GM19468 (cell line): ENCODE measurements around the gene DEGS2.

Experiments used
- ATAC-seq: cut with Tn5 transposase; IDR thresholded peaks from one replicate; pipeline ENCODE4 v1.9.1; 2021; ENCODE audit warnings: mild to moderate bottlenecking, moderate library complexity, moderate number of reproducible peaks; ENCODE audit not compliant: unreplicated experiment; ENCODE audit errors: extremely low read depth

The DEGS2 gene

DNA sequence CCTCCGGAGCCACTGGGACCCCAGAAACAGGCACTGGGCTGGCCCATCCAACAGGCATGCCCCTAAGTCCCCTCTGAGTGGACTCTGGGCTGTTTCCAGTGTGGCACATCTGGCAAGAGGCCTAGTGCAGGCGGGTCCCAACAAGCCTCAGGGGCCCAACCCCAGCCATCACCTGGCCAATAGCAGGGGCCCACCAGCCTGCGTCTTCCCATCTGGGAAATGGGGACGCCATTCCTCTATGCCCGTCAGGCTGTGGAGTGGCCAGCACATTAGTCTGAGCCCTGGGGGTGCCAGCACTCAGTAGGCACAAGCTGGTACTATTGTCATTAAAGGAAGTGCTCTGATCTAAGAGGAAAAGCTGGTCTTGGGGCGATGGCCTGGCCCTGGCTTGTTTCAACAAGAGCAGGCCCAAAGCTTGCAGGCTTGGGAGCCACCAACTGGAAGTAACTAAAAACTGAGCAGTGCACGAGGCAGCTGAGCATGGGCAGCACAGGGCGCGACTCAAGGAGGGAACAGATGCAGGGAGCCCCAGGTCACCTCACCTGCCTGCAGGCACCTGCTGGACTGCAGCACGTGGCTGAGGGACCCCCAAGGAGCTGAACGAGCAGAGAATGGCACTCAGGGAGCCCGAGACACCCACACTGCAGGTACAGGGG lies 8.4 kb downstream of the DEGS2 start:
- no peak for ATAC-seq

DNA sequence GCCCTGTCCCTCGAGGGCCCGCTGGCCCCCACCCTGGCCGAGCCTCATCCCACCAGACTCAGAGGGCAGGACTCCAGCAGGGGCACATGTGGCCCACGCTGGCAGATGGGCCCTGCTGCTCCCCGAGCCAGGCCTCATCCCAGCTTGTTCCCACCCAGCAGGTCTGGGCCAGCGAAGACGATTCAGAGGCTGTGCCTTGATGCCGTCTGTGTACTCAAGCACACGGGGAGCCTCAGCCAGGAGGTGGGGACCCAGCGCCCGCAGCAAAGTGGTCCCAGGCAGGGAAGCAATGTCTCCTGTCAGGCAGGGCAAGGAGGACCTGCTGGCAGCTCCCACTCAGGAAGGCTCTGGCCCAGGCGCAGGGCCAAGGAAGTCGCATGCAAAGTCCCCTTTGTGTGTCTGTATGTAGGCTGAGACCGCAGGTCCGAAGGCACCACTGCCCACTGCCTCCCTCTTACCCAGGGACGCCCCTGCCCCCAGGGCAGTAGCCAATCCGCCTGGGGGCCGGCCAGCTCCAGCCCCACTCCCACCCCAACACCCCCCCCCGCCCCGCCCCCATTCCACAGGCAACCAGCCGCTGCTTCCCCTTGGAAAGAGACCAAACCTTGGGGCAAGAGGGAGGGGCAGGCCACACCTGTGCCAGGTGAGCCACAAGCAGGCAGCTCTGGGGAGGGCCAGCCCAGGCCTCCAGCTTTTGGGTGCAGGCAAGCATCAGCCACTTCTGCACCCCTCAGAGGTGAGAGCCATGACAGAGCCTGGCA lies 9.4 kb downstream of the DEGS2 start:
- no peak for ATAC-seq

GRCh38 chr14:100148837-100149731 lies 10.4 kb downstream of the DEGS2 start:
- ATAC-seq: no peak

- no peak for ATAC-seq
These were observed 11.6 kb downstream of the DEGS2 start for GRCh38 chr14:100147691-100148464.

GRCh38 chr14:100147181-100147631 lies 12.2 kb downstream of the DEGS2 start:
- ATAC-seq: no peak

DNA sequence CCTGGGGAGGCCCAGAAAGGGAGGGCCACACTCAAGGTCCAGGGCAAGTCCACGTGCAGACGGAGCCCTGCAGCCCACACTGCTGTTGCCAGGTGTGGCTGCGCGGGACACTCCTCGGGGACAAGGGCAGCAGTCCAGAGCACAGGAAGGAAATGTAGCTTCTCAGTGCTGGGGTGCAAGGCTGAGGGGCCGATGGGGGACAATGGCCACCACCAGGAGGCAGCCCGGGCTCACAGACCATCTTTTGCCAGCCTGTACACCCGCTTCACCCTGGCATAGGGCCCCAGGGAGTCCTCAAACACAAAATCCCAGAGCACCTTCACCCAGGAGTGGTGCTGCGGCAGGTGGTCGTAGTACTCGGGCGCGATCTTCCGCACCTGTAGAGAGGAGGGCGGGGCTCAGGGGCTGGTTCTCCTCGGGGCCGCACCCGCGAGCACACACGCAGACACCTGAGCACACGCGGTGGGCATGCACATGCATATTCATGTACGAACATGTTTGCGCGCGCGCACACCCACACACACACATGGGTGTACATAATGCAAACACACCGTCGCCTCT lies 12.8 kb downstream of the DEGS2 start:
- no peak for ATAC-seq

GRCh38 chr14:100145682-100146464 lies 13.6 kb downstream of the DEGS2 start:
- ATAC-seq: no peak

DNA sequence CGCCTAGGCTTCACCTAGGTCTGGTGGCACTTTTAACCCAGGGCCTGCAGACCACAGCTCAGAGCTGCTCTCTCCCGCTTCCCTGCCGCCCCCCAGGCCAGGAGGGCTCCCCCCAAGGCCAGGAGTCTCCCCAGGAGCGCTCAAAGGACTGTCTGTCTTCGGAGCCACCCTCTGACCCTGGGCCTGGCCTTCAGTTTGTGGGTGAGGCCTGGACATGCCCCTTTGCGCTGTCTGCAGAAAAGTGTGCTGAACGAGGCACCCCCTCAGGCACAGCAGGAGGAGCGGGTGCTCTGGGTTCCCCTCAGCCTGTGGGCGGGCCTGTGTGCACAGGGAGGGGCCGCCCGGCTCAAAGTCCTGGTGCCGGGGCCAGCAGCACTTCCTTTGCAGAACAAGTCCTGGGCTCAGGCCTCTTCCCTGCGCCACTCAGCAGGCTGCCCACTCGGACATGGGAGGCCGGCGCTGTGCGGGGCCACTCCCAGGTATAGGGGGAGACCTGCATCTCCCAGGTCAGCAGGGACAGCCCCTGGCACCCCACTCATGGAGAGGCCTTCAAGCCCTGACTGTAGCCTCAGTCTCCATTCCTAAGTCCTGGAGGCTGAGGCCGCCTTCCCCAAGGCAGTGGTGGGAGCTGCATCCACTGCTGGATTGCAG lies 14.3 kb downstream of the DEGS2 start:
- no peak for ATAC-seq

GRCh38 chr14:100144645-100144995 lies 14.8 kb downstream of the DEGS2 start:
- no peak for ATAC-seq

- no peak for ATAC-seq
These were observed 15.5 kb downstream of the DEGS2 start for GRCh38 chr14:100143934-100144333.

GRCh38 chr14:100143523-100143922 lies 15.9 kb downstream of the DEGS2 start:
- ATAC-seq: no peak

DNA sequence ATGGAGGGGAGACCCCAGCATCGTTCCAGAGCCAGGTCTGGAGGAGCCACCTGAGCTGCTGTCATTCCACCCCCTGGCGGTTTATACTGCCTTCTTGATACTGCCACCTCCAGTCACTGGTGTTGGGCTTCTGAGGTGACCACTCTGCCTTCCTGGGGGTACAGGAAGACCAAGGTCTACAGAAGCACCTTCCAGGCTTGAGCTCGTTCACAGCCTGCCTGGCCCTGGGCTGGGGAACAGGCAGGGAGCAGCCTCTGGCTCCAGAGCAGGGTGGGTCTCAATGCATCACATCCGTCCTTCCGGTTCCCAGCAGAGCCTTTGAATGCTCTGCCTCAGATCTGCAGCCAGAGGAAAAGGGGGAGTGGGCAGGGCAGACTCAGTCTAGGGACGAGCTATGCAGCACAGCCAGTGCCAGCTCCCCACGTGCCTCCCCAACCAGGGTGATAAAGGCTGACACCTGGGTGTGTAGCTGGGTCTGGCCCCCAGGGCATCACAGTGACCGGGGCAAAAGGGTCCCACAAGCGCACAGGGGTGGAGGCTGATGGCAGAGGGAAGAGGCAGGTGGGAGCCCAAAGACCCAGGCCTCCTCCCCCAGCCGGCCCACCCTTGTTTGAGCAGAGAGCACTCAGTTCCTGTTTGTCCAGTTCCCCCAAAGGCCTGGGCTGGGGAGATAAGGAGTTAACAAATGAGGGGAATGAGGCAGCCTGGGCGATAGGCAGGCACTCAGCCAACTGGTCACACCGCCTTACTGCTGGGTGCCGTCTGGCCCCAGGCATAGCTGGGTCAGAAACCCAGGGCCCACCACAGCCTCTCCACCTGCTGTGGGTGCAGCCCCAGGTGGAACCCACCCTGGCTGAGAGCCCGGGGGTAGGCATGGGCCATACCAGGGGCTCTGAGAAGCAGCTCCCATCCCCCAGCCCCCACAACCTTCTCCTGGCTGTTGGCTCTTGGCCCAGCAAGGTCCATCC lies 17.1 kb downstream of the DEGS2 start:
- no peak for ATAC-seq

DNA sequence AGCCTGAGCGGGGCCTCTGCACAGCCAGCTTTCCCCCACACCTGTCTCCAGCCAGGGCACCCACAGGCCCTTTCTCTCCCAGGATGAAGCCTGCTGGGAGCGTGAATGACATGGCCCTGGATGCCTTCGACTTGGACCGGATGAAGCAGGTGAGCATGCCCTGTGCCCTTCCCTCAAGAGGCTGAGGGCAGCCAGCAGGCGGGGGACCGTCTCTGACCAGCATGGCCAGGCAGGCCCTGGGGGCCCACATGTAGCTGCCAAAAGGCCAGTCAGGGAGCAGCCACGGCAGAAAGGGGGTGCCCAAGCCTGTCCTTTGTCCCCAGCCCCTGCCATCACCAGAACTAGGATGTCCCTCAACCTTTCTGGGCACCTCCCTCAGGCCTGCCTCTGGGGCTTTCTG lies 18.3 kb downstream of the DEGS2 start:
- no peak for ATAC-seq

- ATAC-seq: no peak
These were observed 18.9 kb downstream of the DEGS2 start for GRCh38 chr14:100140452-100141078.

GRCh38 chr14:100138955-100139354 lies 20.5 kb downstream of the DEGS2 start:
- no peak for ATAC-seq

DNA sequence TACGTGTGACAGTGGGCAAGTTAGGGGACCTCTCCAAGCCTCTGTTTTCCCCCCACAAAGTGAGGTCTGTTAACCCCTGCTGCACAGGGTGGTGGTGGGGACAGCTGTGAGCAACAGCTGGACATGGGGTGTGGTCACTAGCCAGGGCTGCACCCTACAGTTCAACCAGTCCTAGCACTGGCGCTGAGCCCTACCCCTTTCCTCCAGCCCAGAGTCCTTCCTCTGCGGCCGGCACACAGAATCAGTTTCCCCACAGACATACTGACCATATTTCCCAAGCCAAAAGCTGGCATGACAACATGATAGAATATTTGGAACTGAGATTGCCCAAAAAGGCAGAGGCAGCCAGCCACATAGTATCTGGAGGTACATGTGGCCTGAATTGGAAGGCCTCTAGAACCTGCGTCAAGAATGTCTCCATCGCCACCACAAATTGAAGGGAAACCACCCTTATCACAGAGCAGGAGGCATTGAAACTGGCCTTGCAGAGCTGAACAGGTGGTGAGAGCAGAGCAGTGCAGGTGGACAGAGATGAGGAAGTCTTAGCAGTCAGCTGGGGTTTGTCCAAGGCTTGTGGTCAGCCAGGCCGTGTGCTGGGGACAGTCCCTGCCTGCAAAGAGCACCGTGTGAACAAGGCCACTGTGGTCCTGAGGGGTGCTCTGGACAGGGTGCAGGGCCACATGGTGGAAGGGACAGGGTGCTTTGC lies 21.2 kb downstream of the DEGS2 start:
- ATAC-seq: no peak
